ENCODE measurements around the gene SUPT20H. TPM values are rescaled to one million over a fixed set of nuclear protein-coding genes. Genes with fewer than 3 reads are reported as not detected.

The SUPT20H gene
- total RNA-seq, 2 experiments from 2014 or later: 71.0 to 78.2 TPM

DNA sequence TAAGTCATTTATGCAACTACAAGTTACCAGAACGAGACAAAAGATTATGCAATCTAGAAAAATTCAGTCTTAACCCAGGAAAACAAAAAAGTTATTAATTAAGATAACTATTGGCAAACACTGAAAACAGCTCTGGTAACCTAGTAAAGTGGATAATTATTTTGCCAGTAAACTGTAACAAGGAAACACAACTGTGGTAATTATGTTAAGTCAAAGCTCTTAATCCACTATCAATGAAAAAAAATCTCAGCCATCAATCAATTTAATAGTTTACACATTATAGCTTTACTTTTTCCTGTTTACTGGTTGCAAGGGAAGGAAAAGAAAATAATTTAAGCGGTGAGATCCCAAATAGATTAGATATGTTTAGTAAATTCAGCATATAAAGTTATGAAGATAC, 47.7 kb downstream of the SUPT20H start:
- DNase-seq (no peak), ATAC-seq (no peak)
- H3K4me3 Mint-ChIP-seq: no peak overlapping the region
- CTCF ChIA-PET: interaction anchor here (1.0 kb wide), 1 partner anchor 12 kb away, joined by 3 read pairs; no protein-coding TSS in a partner anchor
- H3K4me1 Mint-ChIP-seq: peaks cover 15% of the 10 kb centered on the region
- no peak overlapping the region for H3K27ac Mint-ChIP-seq
- no peaks in the 10 kb centered on the region for H3K27me3 Mint-ChIP-seq
- peaks cover 75% of the 10 kb centered on the region for H3K36me3 Mint-ChIP-seq
- H3K9me3 Mint-ChIP-seq (ENCODE audit: low read depth): no peaks in the 10 kb centered on the region

- Mint-ChIP-seq H3K27me3 (no peaks in the 10 kb centered on the region), H3K4me1 (peaks cover 15% of the 10 kb centered on the region), H3K9me3 (ENCODE audit: low read depth) (no peaks in the 10 kb centered on the region), H3K4me3 (no peak overlapping the region), H3K36me3 (peaks cover 76% of the 10 kb centered on the region), H3K27ac (no peak overlapping the region)
- DNase-seq: no peak
- CTCF ChIA-PET: interaction anchor here (1.2 kb wide), 1 partner anchor 11 kb away, joined by 3 read pairs; no protein-coding TSS in a partner anchor
- ATAC-seq: no peak
Observed at GRCh38 chr13:37011002-37011401, 48.5 kb downstream of the SUPT20H start.

GRCh38 chr13:37010424-37010823, 49.1 kb downstream of the SUPT20H start:
- CTCF ChIA-PET: interaction anchor here (1.2 kb wide), 1 partner anchor 10 kb away, joined by 3 read pairs; no protein-coding TSS in a partner anchor
- no peak for ATAC-seq
- no peaks in the 10 kb centered on the region for H3K27me3 Mint-ChIP-seq
- peaks cover 76% of the 10 kb centered on the region for H3K36me3 Mint-ChIP-seq
- H3K4me1 Mint-ChIP-seq: peaks cover 11% of the 10 kb centered on the region
- no peak for DNase-seq
- no peaks in the 10 kb centered on the region for H3K9me3 Mint-ChIP-seq (ENCODE audit: low read depth)
- no peak overlapping the region for H3K4me3 Mint-ChIP-seq
- no peak overlapping the region for H3K27ac Mint-ChIP-seq

GRCh38 chr13:37009692-37010091, 49.8 kb downstream of the SUPT20H start:
- Mint-ChIP-seq H3K27ac (no peak overlapping the region), H3K36me3 (peaks cover 74% of the 10 kb centered on the region), H3K9me3 (ENCODE audit: low read depth) (no peaks in the 10 kb centered on the region), H3K27me3 (no peaks in the 10 kb centered on the region), H3K4me1 (peaks cover 11% of the 10 kb centered on the region), H3K4me3 (no peak overlapping the region)
- DNase-seq: no peak
- ATAC-seq: no peak
- CTCF ChIA-PET: no interaction called here

DNA sequence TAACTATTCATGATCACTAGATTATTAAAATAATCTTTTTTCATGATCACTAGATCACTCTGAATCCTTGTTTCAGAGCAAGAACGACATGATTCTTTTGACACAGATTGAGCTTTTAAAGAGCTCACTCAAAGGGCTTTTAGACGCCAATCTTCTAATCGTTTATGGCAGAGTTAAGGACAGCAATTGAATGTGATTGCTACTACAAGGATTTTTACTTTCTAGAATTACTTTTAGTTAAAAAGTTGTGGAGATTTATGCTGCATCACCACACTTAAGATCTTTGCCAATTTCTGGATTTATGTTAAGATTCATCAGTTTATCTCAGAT, 57.6 kb downstream of the SUPT20H start:
- H3K4me3 Mint-ChIP-seq: peak overlapping the region; percentile 100
- ATAC-seq: no peak
- peaks cover 29% of the 10 kb centered on the region for H3K4me1 Mint-ChIP-seq
- H3K27ac Mint-ChIP-seq: peak overlapping the region; percentile 100
- H3K9me3 Mint-ChIP-seq (ENCODE audit: low read depth): no peaks in the 10 kb centered on the region
- no peak for DNase-seq
- H3K36me3 Mint-ChIP-seq: peaks cover 41% of the 10 kb centered on the region
- H3K27me3 Mint-ChIP-seq: no peaks in the 10 kb centered on the region
- CTCF ChIA-PET: no interaction called here

GRCh38 chr13:36999054-36999714, 60.3 kb downstream of the SUPT20H start, which contains the start of gene ALG5:
ALG5 (minus strand) TSS chr13:36999340; CDS start chr13:36999300, 40 bp downstream.
- Mint-ChIP-seq H3K36me3 (peaks cover 22% of the 10 kb centered on the region), H3K4me1 (peaks cover 38% of the 10 kb centered on the region), H3K27me3 (no peaks in the 10 kb centered on the region), H3K27ac (peak within 1 kb of the TSS; percentile 100), H3K9me3 (ENCODE audit: low read depth) (no peaks in the 10 kb centered on the region), H3K4me3 (peak within 1 kb of the TSS; percentile 100)
- peak; percentile 80 for ATAC-seq
- peak; percentile 93 for DNase-seq
- CTCF ChIA-PET: interaction anchor here (0.8 to 1.1 kb wide), 4 partner anchors 10 to 181 kb away, joined by 3 read pairs; partner anchors contain the start of gene RFXAP

DNA sequence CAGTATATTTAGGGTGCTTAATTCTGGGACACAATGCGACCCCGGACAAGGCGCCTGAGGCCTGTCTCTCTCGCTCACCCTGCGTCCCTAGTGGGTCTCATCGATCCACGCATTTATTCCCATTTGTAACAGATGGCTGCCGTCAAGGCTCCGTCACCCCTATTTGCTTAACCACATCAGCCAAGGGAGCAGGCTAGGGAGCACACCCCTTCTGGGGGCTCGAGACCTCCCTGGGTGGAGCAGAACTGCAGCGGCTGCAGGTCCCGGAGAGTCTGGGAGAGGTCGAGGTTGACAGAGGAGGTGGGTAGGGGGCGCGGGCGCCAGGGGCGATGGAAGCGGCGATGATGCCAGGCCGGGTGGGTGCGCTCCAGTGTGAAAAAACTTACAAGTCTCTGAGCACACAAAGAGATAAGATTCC, 60.9 kb downstream of the SUPT20H start:
- DNase-seq (peak; percentile 49), ATAC-seq (no peak)
- H3K27me3 Mint-ChIP-seq: no peaks in the 10 kb centered on the region
- CTCF ChIA-PET: interaction anchor here (0.8 kb wide), 1 partner anchor 9 kb away, joined by 3 read pairs; no protein-coding TSS in a partner anchor
- H3K4me1 Mint-ChIP-seq: peaks cover 36% of the 10 kb centered on the region
- peaks cover 18% of the 10 kb centered on the region for H3K36me3 Mint-ChIP-seq
- peak overlapping the region; percentile 100 for H3K4me3 Mint-ChIP-seq
- no peaks in the 10 kb centered on the region for H3K9me3 Mint-ChIP-seq (ENCODE audit: low read depth)
- peak overlapping the region; percentile 100 for H3K27ac Mint-ChIP-seq

DNA sequence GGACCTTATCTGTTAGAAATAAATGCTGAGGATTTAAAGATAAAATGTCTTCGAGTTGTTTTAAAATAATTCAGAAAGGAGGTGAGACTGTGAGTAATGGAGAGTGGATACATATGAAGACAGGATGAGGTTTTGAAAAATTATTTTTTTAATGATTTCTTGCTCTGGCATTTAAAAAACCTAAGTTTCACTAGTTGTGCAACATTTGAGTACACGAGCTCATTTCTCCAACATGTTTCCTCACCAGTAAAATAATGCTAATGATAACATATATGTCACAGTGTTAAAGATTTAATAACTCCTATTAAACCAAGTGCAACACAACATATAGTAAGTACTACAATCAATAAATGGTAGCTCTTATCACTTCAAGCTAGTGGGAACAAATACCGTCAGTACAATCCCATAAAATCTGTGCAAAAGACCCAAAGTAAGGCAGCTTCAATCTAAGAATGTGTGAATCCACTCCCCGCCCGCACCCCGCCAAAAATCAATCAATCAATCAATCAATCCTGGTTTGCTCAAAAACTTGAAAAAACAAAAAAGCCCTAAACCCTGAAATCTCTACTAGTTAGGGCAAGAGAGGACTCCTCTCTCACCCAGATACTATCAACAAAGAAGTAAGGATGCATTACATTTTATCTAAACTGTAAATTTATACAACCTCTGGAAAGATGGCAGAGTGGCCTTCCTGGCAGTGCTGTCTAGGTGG, 61.6 kb downstream of the SUPT20H start:
- H3K4me3 Mint-ChIP-seq: peak overlapping the region; percentile 100

GRCh38 chr13:36992362-36992761, 67.1 kb downstream of the SUPT20H start:
- Mint-ChIP-seq H3K9me3 (ENCODE audit: low read depth) (no peaks in the 10 kb centered on the region), H3K27me3 (no peaks in the 10 kb centered on the region), H3K36me3 (peaks cover 45% of the 10 kb centered on the region), H3K4me1 (peaks cover 14% of the 10 kb centered on the region), H3K27ac (no peak overlapping the region), H3K4me3 (no peak overlapping the region)
- CTCF ChIA-PET: no interaction called here
- no peak for DNase-seq
- ATAC-seq: no peak

More for the DNA sequence above, 61.6 kb downstream of the SUPT20H start:
- CTCF ChIA-PET: no interaction called here
- ATAC-seq: no peak
- Mint-ChIP-seq H3K27me3 (no peaks in the 10 kb centered on the region), H3K36me3 (peaks cover 16% of the 10 kb centered on the region), H3K27ac (peak overlapping the region; percentile 100), H3K9me3 (ENCODE audit: low read depth) (no peaks in the 10 kb centered on the region), H3K4me1 (peaks cover 31% of the 10 kb centered on the region)
- DNase-seq: no peak

DNA sequence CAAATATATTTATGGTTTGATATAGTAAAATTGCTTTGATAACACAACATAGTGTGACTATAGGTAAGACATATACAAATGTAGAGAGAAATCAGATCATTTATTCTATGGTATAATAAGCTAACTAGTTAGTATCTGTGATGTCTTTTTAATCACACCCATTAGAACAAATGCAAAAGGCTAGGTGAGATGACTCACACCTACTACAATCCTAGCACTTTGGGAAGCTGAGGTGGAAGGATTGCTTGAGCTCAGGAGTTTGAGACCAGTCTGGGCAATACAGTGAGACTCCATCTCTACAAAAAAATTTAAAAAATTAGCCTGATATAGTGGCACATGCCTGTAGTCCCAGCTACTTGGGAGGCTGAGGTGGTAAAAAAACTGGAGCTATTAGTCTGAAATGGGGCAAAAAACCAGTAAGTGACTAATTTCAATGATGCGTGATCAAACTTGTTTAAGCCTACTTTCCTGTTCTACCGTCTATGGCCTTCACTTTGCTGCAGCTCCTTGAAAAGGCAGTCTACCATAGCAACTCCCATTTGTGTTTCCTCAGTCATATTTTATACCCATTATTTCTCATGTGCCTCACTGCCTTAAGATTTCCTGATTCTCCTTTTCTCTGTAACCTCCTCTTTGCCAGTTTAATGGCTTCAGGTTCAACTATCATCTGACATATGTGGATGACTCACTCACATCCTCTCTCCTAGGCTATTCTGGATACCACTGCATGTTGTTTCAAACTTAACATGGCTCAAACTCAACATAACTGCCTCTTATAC, 72.8 kb downstream of the SUPT20H start:
- CTCF ChIA-PET: interaction anchor here (1.1 kb wide), 2 partner anchors 14 to 640 kb away, joined by 3 to 5 read pairs; no protein-coding TSS in a partner anchor
- DNase-seq: no peak
- Mint-ChIP-seq H3K4me3 (no peak overlapping the region), H3K27me3 (no peaks in the 10 kb centered on the region), H3K4me1 (no peaks in the 10 kb centered on the region), H3K27ac (no peak overlapping the region), H3K36me3 (peaks cover 40% of the 10 kb centered on the region), H3K9me3 (ENCODE audit: low read depth) (no peaks in the 10 kb centered on the region)
- ATAC-seq: no peak

DNA sequence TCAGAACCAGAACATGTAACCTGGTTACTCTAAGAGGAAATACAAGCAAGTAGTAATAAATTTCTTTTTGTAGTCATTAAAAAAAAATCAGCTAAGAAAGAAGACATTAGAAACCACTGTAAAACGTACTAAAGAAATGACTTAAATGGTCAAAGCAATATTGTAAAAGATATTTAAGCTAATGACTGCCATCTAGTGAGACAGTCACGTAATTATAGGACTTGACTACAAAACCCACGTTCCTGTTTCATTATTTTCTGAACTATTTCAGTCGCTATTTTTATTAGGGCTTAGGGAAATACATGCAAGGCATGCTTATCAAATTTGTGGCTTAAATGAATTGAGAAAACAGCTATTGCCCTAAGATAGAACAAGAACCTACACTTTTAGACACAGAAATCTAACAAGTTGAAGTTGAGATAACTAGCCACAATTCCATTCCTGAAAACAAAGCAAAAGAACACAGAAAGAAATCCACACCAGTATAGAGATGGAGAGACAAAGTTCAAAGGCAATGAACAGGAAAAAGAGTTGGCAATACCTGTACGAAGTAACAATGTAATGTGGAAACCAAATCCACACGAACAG, 78.2 kb downstream of the SUPT20H start:
- Mint-ChIP-seq H3K27ac (no peak overlapping the region), H3K9me3 (ENCODE audit: low read depth) (no peaks in the 10 kb centered on the region)

GRCh38 chr13:36979361-36980050, 80.0 kb downstream of the SUPT20H start:
- Mint-ChIP-seq H3K27ac (peak overlapping the region; percentile 5), H3K4me1 (peaks cover 5% of the 10 kb centered on the region), H3K9me3 (ENCODE audit: low read depth) (no peaks in the 10 kb centered on the region), H3K4me3 (no peak overlapping the region), H3K27me3 (no peaks in the 10 kb centered on the region), H3K36me3 (peaks cover 37% of the 10 kb centered on the region)
- CTCF ChIA-PET: interaction anchor here (0.7 to 1.5 kb wide), 2 partner anchors 12 to 561 kb away, joined by 3 to 5 read pairs; no protein-coding TSS in a partner anchor
- DNase-seq (no peak), ATAC-seq (no peak)

More for the DNA sequence above, 78.2 kb downstream of the SUPT20H start:
- CTCF ChIA-PET: interaction anchor here (1.0 to 2.7 kb wide), 11 partner anchors 9 to 563 kb away, joined by 3 to 12 read pairs (median 4); no protein-coding TSS in a partner anchor
- ATAC-seq (no peak), DNase-seq (no peak)
- Mint-ChIP-seq H3K27me3 (no peaks in the 10 kb centered on the region), H3K4me3 (no peak overlapping the region), H3K4me1 (peaks cover 3% of the 10 kb centered on the region), H3K36me3 (peaks cover 31% of the 10 kb centered on the region)
